SK-N-MC (cell line): ENCODE results near the gene ZNF316.
A peak's percentile ranks its signal among the peaks of the same experiment; 100 is the strongest.
"Not testable (repeated sequence)": the region's sequence is repeated elsewhere in the genome, so short reads cannot be mapped to it uniquely, and the experiment has no call there.

ENCODE experiments used
- DNase-seq: peaks from one replicate; pipeline ENCODE4 v3.0.0-alpha.2; 2011; ENCODE audit warnings: low read depth, low spot score
- H3K27ac ChIP-seq: fragments of 200-600 bp; sonication (generic); 2 replicates; pipeline ENCODE4 v1.5.1; 2016; ENCODE audit warnings: mixed run types
- H3K36me3 ChIP-seq: fragments of 200-600 bp; sonication (generic); 2 replicates; pipeline ENCODE4 v1.6.1; 2017; ENCODE audit warnings: antibody characterized with exemption, low read length, mixed read lengths; ENCODE audit not compliant: insufficient read depth
- H3K4me3 ChIP-seq: fragments of 200-600 bp; sonication (generic); 2 replicates; pipeline ENCODE4 v1.5.1; 2016
- H3K9ac ChIP-seq: fragments of 200-600 bp; sonication (generic); 2 replicates; pipeline ENCODE4 v1.8.0; 2017; ENCODE audit warnings: mixed run types, mixed read lengths; ENCODE audit not compliant: insufficient read length
- H3K9me3 ChIP-seq: fragments of 200-600 bp; sonication (generic); 2 replicates; pipeline ENCODE4 v1.6.1; 2017; ENCODE audit warnings: low read depth, mild to moderate bottlenecking, antibody characterized with exemption, low read length, moderate library complexity, mixed read lengths
- EZH2 ChIP-seq: fragments of 200-600 bp; sonication (generic); IDR thresholded peaks from one replicate; pipeline ENCODE4 v1.6.1; 2017; ENCODE audit warnings: antibody characterized with exemption
- FOXP2 ChIP-seq: optimal IDR thresholded peaks from 2 replicates; pipeline ENCODE3; 2011; ENCODE audit warnings: mild to moderate bottlenecking, moderate library complexity; ENCODE audit not compliant: insufficient read depth; ENCODE audit errors: extremely low read length, control extremely low read depth
- POLR2AphosphoS5 ChIP-seq: IDR thresholded peaks from 2 replicates; pipeline ENCODE4 v1.6.1; 2012; ENCODE audit warnings: mild to moderate bottlenecking, low read depth, low read length, borderline replicate concordance

ZNF316 gene

DNA sequence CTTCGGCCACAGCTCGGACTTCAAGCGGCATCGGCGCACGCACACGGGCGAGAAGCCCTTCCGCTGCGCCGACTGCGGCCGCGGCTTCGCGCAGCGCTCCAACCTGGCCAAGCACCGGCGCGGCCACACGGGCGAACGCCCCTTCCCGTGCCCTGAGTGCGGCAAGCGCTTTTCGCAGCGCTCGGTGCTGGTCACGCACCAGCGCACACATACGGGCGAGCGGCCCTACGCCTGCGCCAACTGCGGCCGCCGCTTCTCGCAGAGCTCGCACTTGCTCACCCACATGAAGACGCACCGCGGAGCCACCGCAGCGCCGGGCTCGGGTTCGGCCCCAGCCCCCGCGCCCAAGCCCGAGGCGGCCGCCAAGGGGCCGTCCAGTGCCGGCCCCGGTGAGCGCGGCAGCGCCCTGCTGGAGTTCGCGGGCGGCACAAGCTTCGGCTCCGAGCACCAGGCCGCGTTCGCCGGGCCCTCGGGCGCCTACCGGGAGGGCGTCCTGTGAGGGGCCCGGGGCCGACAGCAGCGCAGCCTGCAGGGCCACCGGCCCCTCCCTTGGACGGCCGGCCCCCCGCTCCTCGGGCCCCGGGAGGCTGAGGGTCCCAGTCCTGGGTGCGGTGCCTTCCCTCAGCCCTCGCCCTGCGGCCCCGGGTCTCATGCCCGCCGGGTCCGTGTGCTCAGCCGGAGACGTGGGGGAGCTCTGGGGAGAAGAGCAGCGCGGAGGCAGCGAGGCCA lies 17.2 kb downstream of the ZNF316 start:
- no peak for TF ChIP-seq POLR2AphosphoS5
- TF ChIP-seq EZH2 = no peak
- no peak for TF ChIP-seq FOXP2
- H3K27ac ChIP-seq = no peak overlapping the region
- no peak overlapping the region for H3K9ac ChIP-seq
- H3K36me3 ChIP-seq = peaks cover 19% of the 10 kb centered on the region; the same call in 1 of the 2 replicates
- no peaks in the 10 kb centered on the region for H3K9me3 ChIP-seq
- no peak for DNase-seq
- H3K4me3 ChIP-seq = no peak overlapping the region

GRCh38 chr7:6654842-6655610 lies 17.9 kb downstream of the ZNF316 start:
- TF ChIP-seq POLR2AphosphoS5 (no peak), EZH2 (no peak), FOXP2 (no peak)
- Histone ChIP-seq H3K4me3 (no peak overlapping the region), H3K9ac (no peak overlapping the region), H3K36me3 (peaks cover 19% of the 10 kb centered on the region; the same call in 1 of the 2 replicates), H3K27ac (no peak overlapping the region), H3K9me3 (no peaks in the 10 kb centered on the region)
- DNase-seq = no peak

DNA sequence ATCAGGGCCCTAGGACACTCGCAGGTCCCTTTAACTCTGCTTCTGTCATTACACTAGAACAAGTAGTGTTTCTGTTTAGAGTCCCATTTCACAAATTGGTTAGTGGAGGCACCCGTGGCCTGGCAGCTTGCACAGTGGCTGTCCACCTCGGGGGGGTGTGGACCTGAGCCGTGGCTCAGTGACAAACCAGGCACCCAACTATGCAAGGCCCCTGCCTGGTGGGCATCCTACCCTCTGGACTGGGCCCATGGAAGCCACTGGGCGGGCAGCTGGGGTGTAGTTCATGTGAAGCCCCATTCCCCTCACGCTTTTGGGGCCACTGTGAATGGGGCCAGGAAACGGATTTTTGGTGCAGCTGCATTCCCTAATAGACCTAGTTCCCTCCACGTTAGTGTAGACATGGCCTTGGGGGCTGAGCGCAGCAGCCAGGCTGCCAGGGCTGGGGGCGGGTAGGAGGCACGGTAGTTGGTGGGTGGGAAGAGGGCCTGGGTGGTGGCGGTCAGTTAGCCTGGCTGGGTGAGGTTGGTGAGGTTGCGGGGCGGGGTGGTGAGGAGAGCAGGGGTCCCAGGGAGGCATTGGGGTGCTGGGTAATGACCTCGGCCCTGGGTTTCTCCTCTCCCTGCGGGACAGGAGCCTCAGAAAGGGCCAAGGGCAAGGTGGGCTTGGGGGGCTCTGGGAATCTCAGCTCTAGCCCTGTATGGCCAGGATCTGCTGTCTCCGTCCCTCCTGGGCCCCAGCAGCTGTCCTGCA lies 18.7 kb downstream of the ZNF316 start:
- TF ChIP-seq FOXP2 (no peak), POLR2AphosphoS5 (no peak), EZH2 (no peak)
- H3K4me3 ChIP-seq = no peak overlapping the region
- H3K36me3 ChIP-seq = peaks cover 12% of the 10 kb centered on the region; the same call in 1 of the 2 replicates
- H3K27ac ChIP-seq = no peak overlapping the region
- no peak overlapping the region for H3K9ac ChIP-seq
- no peak for DNase-seq
- no peaks in the 10 kb centered on the region for H3K9me3 ChIP-seq

DNA sequence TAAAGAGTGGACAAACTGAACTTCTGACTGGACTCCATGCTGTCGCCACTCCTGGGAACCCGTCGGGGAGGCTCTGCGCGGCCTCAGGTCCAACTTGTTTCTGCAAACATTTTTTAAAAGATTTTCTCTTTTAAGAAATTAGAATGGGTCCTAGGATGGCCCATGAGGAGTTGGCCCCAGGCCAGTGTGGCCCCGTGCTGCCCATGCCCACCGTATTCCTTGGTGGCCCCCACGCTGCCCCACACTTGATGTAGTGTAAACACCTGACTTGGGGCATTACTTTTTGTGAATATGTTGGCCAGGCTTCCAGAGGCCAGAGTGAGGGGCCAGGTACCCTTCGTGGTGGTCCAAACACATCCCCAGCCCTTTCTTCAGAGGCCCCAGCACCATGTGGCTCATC lies 19.3 kb downstream of the ZNF316 start:
- TF ChIP-seq EZH2 (no peak), FOXP2 (no peak), POLR2AphosphoS5 (no peak)
- Histone ChIP-seq H3K9ac (no peak overlapping the region), H3K4me3 (no peak overlapping the region), H3K36me3 (peaks cover 12% of the 10 kb centered on the region; the same call in 1 of the 2 replicates), H3K9me3 (no peaks in the 10 kb centered on the region), H3K27ac (no peak overlapping the region)
- no peak for DNase-seq

- no peak overlapping the region for H3K9ac ChIP-seq
These were observed 21.7 kb downstream of the ZNF316 start for GRCh38 chr7:6658618-6659345.

GRCh38 chr7:6670851-6671250 lies 33.7 kb downstream of the ZNF316 start:
- not testable (repeated sequence) for H3K36me3 ChIP-seq, H3K9ac ChIP-seq, H3K4me3 ChIP-seq, H3K27ac ChIP-seq, DNase-seq
- peaks cover 16% of the 10 kb centered on the region; the same call in 1 of the 2 replicates for H3K9me3 ChIP-seq

More at GRCh38 chr7:6658618-6659345, 21.7 kb downstream of the ZNF316 start:
- no peaks in the 10 kb centered on the region for H3K9me3 ChIP-seq
- peak overlapping the region; percentile 28; the same call in 1 of the 2 replicates for H3K4me3 ChIP-seq
- TF ChIP-seq FOXP2 = no peak
- TF ChIP-seq POLR2AphosphoS5 = no peak
- no peak for TF ChIP-seq EZH2
- DNase-seq = no peak
- no peaks in the 10 kb centered on the region for H3K36me3 ChIP-seq
- H3K27ac ChIP-seq = no peak overlapping the region

DNA sequence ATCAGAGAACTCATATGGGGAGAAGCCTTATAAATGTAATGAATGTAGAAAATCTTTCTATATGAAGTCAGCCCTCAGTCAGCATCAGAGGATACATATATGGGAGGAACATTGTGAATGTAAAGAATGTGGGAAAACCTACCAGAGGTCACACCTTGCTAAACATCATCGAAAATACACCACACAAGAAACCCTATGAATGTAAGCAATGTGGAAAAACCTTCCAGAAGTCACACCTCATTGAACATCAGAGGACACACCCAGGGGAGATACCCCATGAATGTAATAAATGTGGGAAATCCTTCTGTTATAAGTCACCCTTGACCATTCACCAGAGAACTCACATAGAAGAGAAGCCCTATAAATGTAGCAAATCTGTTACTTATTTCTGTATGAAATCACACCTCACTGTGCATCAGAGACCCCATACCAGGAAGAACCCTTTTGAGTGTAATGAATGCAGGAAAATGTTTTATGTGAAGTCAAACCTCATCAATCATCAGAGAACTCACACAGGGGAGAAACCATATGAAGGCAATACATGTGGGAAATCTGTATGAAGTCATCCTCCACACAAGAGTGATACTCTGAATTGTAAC lies 38.8 kb downstream of the ZNF316 start:
- H3K36me3 ChIP-seq = no peaks in the 10 kb centered on the region
- peaks cover 11% of the 10 kb centered on the region; the same call in 1 of the 2 replicates for H3K9me3 ChIP-seq
- TF ChIP-seq FOXP2 = no peak
- TF ChIP-seq POLR2AphosphoS5 = no peak
- no peak for TF ChIP-seq EZH2
- DNase-seq = no peak
- no peak overlapping the region for H3K4me3 ChIP-seq
- no peak overlapping the region for H3K9ac ChIP-seq
- H3K27ac ChIP-seq = no peak overlapping the region
